GM18867 (cell line): ENCODE data around the gene RAB4A.
A peak's percentile ranks its signal among the peaks of the same experiment; 100 is the strongest.

Experiments used
- ATAC-seq: cut with Tn5 transposase; IDR thresholded peaks from one replicate; pipeline ENCODE4 v1.9.1; 2021; ENCODE audit warnings: mild to moderate bottlenecking, moderate library complexity; ENCODE audit not compliant: unreplicated experiment

RAB4A gene

GRCh38 chr1:229270547-229271447, at the start of gene RAB4A:
Gene RAB4A, plus strand, starts transcription at chr1:229271111. Its CDS starts 229 bp downstream, at chr1:229271340.
- ATAC-seq: peak; percentile 91

GRCh38 chr1:229222081-229222480, 48.8 kb upstream of the RAB4A start:
- ATAC-seq: no peak

GRCh38 chr1:229223498-229223897, 47.4 kb upstream of the RAB4A start:
- ATAC-seq: no peak

GRCh38 chr1:229224308-229224707, 46.6 kb upstream of the RAB4A start:
- ATAC-seq: no peak

- no peak for ATAC-seq
These were observed 45.6 kb upstream of the RAB4A start for GRCh38 chr1:229225331-229225782.

GRCh38 chr1:229226796-229227195, 44.1 kb upstream of the RAB4A start:
- ATAC-seq: no peak

- ATAC-seq: no peak
These were observed 43.5 kb upstream of the RAB4A start for GRCh38 chr1:229227298-229227919.

- ATAC-seq: no peak
These were observed 42.4 kb upstream of the RAB4A start for GRCh38 chr1:229228522-229228921.

- ATAC-seq: no peak
These were observed 41.7 kb upstream of the RAB4A start for GRCh38 chr1:229229137-229229720.

- peak; percentile 42 for ATAC-seq
These were observed 41.2 kb upstream of the RAB4A start for GRCh38 chr1:229229721-229230139.

GRCh38 chr1:229230140-229230892, 40.6 kb upstream of the RAB4A start:
- peak; percentile 55 for ATAC-seq

- ATAC-seq: no peak
These were observed 39.8 kb upstream of the RAB4A start for GRCh38 chr1:229230893-229231753.

GRCh38 chr1:229231754-229232119, 39.2 kb upstream of the RAB4A start:
- ATAC-seq: no peak

GRCh38 chr1:229234870-229235472, 35.9 kb upstream of the RAB4A start:
- ATAC-seq: no peak

- no peak for ATAC-seq
These were observed 33.6 kb upstream of the RAB4A start for GRCh38 chr1:229237320-229237719.

GRCh38 chr1:229238231-229238630, 32.7 kb upstream of the RAB4A start:
- ATAC-seq: no peak

GRCh38 chr1:229238674-229239415, 32.1 kb upstream of the RAB4A start:
- no peak for ATAC-seq

- no peak for ATAC-seq
These were observed 30.4 kb upstream of the RAB4A start for GRCh38 chr1:229240532-229240931.

GRCh38 chr1:229241390-229241789, 29.5 kb upstream of the RAB4A start:
- ATAC-seq: no peak
